Neural cell (in vitro differentiated cells): ENCODE measurements around the gene INPP5B.

Source experiments
- CTCF ChIP-seq: fragments of 450-650 bp; IDR thresholded peaks from 2 replicates; pipeline ENCODE4 v1.5.1; 2014; ENCODE audit warnings: antibody characterized with exemption, mild to moderate bottlenecking, moderate library complexity; ENCODE audit not compliant: poor library complexity, severe bottlenecking
- EP300 ChIP-seq: fragments of 450-650 bp; conservative IDR thresholded peaks from 2 replicates; pipeline ENCODE4 v1.6.1; 2014; ENCODE audit warnings: antibody characterized with exemption, mild to moderate bottlenecking, moderate library complexity; ENCODE audit not compliant: poor library complexity, severe bottlenecking
- EZH2 ChIP-seq: fragments of 200-600, 300-800 bp; shearing (Covaris generic), sonication (generic); IDR thresholded peaks from 2 replicates; pipeline ENCODE4 v1.6.1; 2014; ENCODE audit warnings: antibody characterized with exemption, low read length, borderline replicate concordance, mild to moderate bottlenecking; ENCODE audit not compliant: insufficient read depth, poor library complexity, severe bottlenecking
- MXI1 ChIP-seq: fragments of 450-650 bp; conservative IDR thresholded peaks from 2 replicates; pipeline ENCODE4 v1.6.1; 2014; ENCODE audit warnings: antibody characterized with exemption, mild to moderate bottlenecking; ENCODE audit not compliant: poor library complexity, severe bottlenecking
- POLR2AphosphoS5 ChIP-seq: IDR thresholded peaks from 2 replicates; pipeline ENCODE4 v1.6.1; 2012

GRCh38 chr1:37919277-37919676 is 27.6 kb downstream of the INPP5B start:
- TF ChIP-seq CTCF (no peak), MXI1 (no peak), EZH2 (no peak), EP300 (no peak), POLR2AphosphoS5 (no peak)
